AG09309 (cell line): ENCODE measurements around the gene TIMM21.
A peak's percentile ranks its signal among the peaks of the same experiment; 100 is the strongest.

Experiments
- DNase-seq: peaks from one replicate; pipeline ENCODE4 v3.0.0-alpha.2; 2010; ENCODE audit warnings: low read depth
- H3K4me3 ChIP-seq: 2 replicates; pipeline ENCODE4 v1.5.1; 2011; ENCODE audit warnings: mild to moderate bottlenecking, low read depth, low read length, moderate library complexity; ENCODE audit not compliant: control insufficient read depth
- CTCF ChIP-seq: IDR thresholded peaks from 2 replicates; pipeline ENCODE4 v1.5.1; 2011; ENCODE audit warnings: mild to moderate bottlenecking, low read depth, low read length, inconsistent platforms; ENCODE audit not compliant: insufficient read depth, control insufficient read depth; ENCODE audit errors: missing control alignments

TIMM21 gene

GRCh38 chr18:74115046-74115445 lies 33.3 kb upstream of the TIMM21 start:
- TF ChIP-seq CTCF, result no peak
- DNase-seq, result peak; percentile 23
- no peak overlapping the region for H3K4me3 ChIP-seq

GRCh38 chr18:74116633-74117554 lies 31.4 kb upstream of the TIMM21 start:
- peak; percentile 24 for DNase-seq
- peak; percentile 80 for TF ChIP-seq CTCF
- no peak overlapping the region for H3K4me3 ChIP-seq

GRCh38 chr18:74123200-74123599 lies 25.1 kb upstream of the TIMM21 start:
- H3K4me3 ChIP-seq, result no peak overlapping the region
- TF ChIP-seq CTCF, result no peak
- DNase-seq, result no peak

- H3K4me3 ChIP-seq, result no peak overlapping the region
- no peak for TF ChIP-seq CTCF
- DNase-seq, result no peak
Observed at GRCh38 chr18:74124642-74125041, 23.7 kb upstream of the TIMM21 start.

GRCh38 chr18:74126684-74127655 lies 21.4 kb upstream of the TIMM21 start:
- TF ChIP-seq CTCF, result no peak
- H3K4me3 ChIP-seq, result no peak overlapping the region
- no peak for DNase-seq

- H3K4me3 ChIP-seq, result no peak overlapping the region
- no peak for DNase-seq
- no peak for TF ChIP-seq CTCF
Observed at GRCh38 chr18:74128159-74128558, 20.2 kb upstream of the TIMM21 start.
